BE2C (cell line): ENCODE data around the gene TBC1D9.

Experiments
- DNase-seq: peaks from one replicate; pipeline ENCODE4 v3.0.0-alpha.2; 2020
- H3K27me3 ChIP-seq: fragments of 250-450 bp; sonication (Bioruptor Pico); 2 replicates; pipeline ENCODE4 v1.5.1; 2020; ENCODE audit warnings: mild to moderate bottlenecking
- H3K36me3 ChIP-seq: fragments of 250-450 bp; sonication (Bioruptor Pico); 2 replicates; pipeline ENCODE4 v1.5.1; 2020; ENCODE audit warnings: mild to moderate bottlenecking
- H3K4me1 ChIP-seq: fragments of 250-450 bp; sonication (Bioruptor Pico); 2 replicates; pipeline ENCODE4 v1.5.1; 2020
- H3K4me3 ChIP-seq: 2 replicates; pipeline ENCODE4 v1.5.1; 2011; ENCODE audit warnings: low read depth, low read length
- H3K9me3 ChIP-seq: fragments of 250-450 bp; sonication (Bioruptor Pico); 2 replicates; pipeline ENCODE4 v1.5.1; 2020
- TF ChIP-seq, protein P1 (sequence below): IDR thresholded peaks from 2 replicates; pipeline ENCODE4 v1.5.1; 2012; ENCODE audit warnings: mild to moderate bottlenecking, low read depth, low read length

TBC1D9 gene

GRCh38 chr4:140740906-140741670 lies 15.1 kb downstream of the TBC1D9 start:
- H3K36me3 ChIP-seq, result no peaks in the 10 kb centered on the region
- TF ChIP-seq, protein P1, sequence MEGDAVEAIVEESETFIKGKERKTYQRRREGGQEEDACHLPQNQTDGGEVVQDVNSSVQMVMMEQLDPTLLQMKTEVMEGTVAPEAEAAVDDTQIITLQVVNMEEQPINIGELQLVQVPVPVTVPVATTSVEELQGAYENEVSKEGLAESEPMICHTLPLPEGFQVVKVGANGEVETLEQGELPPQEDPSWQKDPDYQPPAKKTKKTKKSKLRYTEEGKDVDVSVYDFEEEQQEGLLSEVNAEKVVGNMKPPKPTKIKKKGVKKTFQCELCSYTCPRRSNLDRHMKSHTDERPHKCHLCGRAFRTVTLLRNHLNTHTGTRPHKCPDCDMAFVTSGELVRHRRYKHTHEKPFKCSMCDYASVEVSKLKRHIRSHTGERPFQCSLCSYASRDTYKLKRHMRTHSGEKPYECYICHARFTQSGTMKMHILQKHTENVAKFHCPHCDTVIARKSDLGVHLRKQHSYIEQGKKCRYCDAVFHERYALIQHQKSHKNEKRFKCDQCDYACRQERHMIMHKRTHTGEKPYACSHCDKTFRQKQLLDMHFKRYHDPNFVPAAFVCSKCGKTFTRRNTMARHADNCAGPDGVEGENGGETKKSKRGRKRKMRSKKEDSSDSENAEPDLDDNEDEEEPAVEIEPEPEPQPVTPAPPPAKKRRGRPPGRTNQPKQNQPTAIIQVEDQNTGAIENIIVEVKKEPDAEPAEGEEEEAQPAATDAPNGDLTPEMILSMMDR, result no peak
- H3K4me1 ChIP-seq, result peaks cover 16% of the 10 kb centered on the region
- DNase-seq, result no peak
- no peak overlapping the region for H3K4me3 ChIP-seq
- H3K9me3 ChIP-seq, result no peaks in the 10 kb centered on the region
- H3K27me3 ChIP-seq, result no peaks in the 10 kb centered on the region

DNA sequence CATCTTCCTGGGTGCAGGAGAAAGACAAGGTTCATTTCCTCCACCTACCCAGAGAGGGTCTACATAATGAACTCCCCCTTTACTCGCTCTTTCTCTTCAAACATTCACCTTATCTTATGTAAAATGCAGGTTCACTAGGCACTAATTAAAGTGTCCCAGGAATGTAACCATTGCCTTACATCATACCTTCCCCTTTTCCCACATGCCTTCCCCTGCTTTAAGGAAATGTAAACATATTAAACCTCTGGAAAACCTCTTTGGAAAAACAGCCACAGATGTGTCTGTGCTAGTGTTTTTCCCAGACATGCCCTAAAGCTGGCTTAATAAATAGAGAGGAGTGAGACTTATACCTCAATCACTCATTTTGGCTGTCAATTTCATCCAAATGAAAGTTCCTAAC lies 15.8 kb downstream of the TBC1D9 start:
- H3K4me1 ChIP-seq, result peaks cover 16% of the 10 kb centered on the region
- no peaks in the 10 kb centered on the region for H3K36me3 ChIP-seq
- H3K4me3 ChIP-seq, result no peak overlapping the region
- TF ChIP-seq, protein P1, result no peak
- no peaks in the 10 kb centered on the region for H3K27me3 ChIP-seq
- no peak for DNase-seq
- H3K9me3 ChIP-seq, result no peaks in the 10 kb centered on the region

DNA sequence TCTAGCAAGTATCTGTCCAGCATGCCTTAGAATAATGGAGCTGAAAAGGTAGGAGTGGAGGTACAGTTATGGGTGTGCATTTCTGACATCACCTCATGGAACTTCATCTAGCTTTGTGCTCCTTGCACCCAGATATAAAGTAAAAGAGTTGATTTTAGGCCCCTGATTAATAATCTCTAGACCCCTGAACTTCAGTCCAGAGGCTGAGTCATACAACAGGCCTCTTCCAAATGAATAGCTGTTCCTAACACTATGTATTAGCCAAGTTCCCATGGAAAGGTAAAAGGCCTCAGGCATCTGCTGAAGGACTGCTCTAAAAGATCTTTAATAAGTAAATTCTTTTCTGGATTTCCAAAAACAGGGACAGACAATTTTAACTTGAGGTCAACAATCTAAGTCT lies 16.2 kb downstream of the TBC1D9 start:
- H3K27me3 ChIP-seq, result no peaks in the 10 kb centered on the region
- H3K4me1 ChIP-seq, result peaks cover 16% of the 10 kb centered on the region
- H3K36me3 ChIP-seq, result no peaks in the 10 kb centered on the region
- H3K9me3 ChIP-seq, result no peaks in the 10 kb centered on the region
- TF ChIP-seq, protein P1, result no peak
- no peak for DNase-seq
- no peak overlapping the region for H3K4me3 ChIP-seq

- H3K4me1 ChIP-seq, result peaks cover 8% of the 10 kb centered on the region
These were observed 18.0 kb downstream of the TBC1D9 start for GRCh38 chr4:140738139-140738538.

GRCh38 chr4:140736669-140737343 lies 19.4 kb downstream of the TBC1D9 start:
- Histone ChIP-seq H3K4me1 (peaks cover 8% of the 10 kb centered on the region), H3K9me3 (no peaks in the 10 kb centered on the region), H3K27me3 (no peaks in the 10 kb centered on the region), H3K4me3 (peak overlapping the region; percentile 8; the same call in 1 of the 2 replicates), H3K36me3 (no peaks in the 10 kb centered on the region)
- peak; percentile 21 for DNase-seq
- TF ChIP-seq, protein P1, result no peak

More at GRCh38 chr4:140738139-140738538, 18.0 kb downstream of the TBC1D9 start:
- DNase-seq, result no peak
- H3K36me3 ChIP-seq, result no peaks in the 10 kb centered on the region
- TF ChIP-seq, protein P1, result no peak
- no peaks in the 10 kb centered on the region for H3K27me3 ChIP-seq
- no peaks in the 10 kb centered on the region for H3K9me3 ChIP-seq
- no peak overlapping the region for H3K4me3 ChIP-seq

DNA sequence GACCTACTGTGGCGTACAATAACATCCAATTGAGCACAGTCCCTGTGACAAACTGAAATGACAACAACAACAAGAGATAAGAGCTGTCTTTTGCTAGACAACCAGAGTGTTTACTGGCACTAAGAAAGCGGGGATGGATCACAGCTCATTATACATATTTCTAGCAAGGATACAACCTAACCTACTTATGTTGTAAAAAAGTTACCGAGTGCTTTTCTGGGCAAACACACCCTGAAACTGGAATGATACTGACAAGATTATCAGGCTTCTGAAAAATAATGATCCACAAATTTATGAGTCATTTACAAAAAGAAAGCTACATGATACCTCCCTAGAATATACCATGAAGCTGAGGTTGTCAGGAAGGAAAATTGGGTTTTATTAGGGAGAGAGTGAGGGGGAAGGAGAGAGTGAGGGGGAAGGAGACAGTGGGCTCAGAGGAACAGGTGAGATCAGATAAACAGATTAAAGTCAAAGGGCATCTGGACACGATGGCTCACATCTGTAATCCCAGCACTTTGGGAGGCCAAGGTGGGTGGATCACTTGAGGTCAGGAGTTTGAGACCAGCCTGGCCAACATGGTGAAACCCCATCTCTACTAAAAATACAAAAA lies 20.3 kb downstream of the TBC1D9 start:
- no peak overlapping the region for H3K4me3 ChIP-seq
- H3K9me3 ChIP-seq, result no peaks in the 10 kb centered on the region
- DNase-seq, result no peak
- no peaks in the 10 kb centered on the region for H3K27me3 ChIP-seq
- peaks cover 8% of the 10 kb centered on the region for H3K4me1 ChIP-seq
- H3K36me3 ChIP-seq, result no peaks in the 10 kb centered on the region
- TF ChIP-seq, protein P1, result no peak
